Renal cortical epithelial cell (primary cell): Measurements from ENCODE around the gene S100A12. TPM values are rescaled to one million over a fixed set of nuclear protein-coding genes. Genes with fewer than 3 reads are reported as not detected.
"Not testable (repeated sequence)": the region's sequence is repeated elsewhere in the genome, so short reads cannot be mapped to it uniquely, and the experiment has no call there.

ENCODE experiments used
- DNase-seq: peaks from one replicate; pipeline ENCODE4 v3.0.0-alpha.2; 2011; ENCODE audit warnings: low read depth
- total RNA-seq: library from RNA; depleted of rRNA; stranded (reverse); fragments of >200 nt; gene quantifications from 2 replicates; pipeline ENCODE4 v1.2.3, GENCODE V29; 2014

The S100A12 gene
- not detected in 2 replicates for total RNA-seq

- peak; percentile 97 for DNase-seq
Observed at GRCh38 chr1:153375511-153375910, at the start of gene S100A12. Gene S100A12, minus strand, starts transcription at chr1:153375621. Its CDS starts 1,029 bp downstream, at chr1:153374592.

GRCh38 chr1:153422450-153423068 is 47.1 kb upstream of the S100A12 start:
- DNase-seq: peak; percentile 43

GRCh38 chr1:153420306-153420705 is 44.9 kb upstream of the S100A12 start:
- DNase-seq: no peak

GRCh38 chr1:153419436-153419793 is 44.0 kb upstream of the S100A12 start:
- not testable (repeated sequence) for DNase-seq

GRCh38 chr1:153418758-153419435 is 43.5 kb upstream of the S100A12 start:
- DNase-seq: not testable (repeated sequence)

GRCh38 chr1:153417136-153417888 is 41.9 kb upstream of the S100A12 start:
- no peak for DNase-seq

GRCh38 chr1:153415850-153416570 is 40.6 kb upstream of the S100A12 start, which contains the start of gene S100A7A:
Gene S100A7A, plus strand, starts transcription at chr1:153416520. Its CDS starts 1,563 bp downstream, at chr1:153418083.
- DNase-seq: no peak

- not testable (repeated sequence) for DNase-seq
Observed at GRCh38 chr1:153413961-153414360, 38.5 kb upstream of the S100A12 start.

GRCh38 chr1:153407274-153407673 is 31.9 kb upstream of the S100A12 start:
- DNase-seq: not testable (repeated sequence)

- DNase-seq: not testable (repeated sequence)
Observed at GRCh38 chr1:153405825-153406599, 30.6 kb upstream of the S100A12 start.

- DNase-seq: no peak
Observed at GRCh38 chr1:153404768-153405167, 29.3 kb upstream of the S100A12 start.

- no peak for DNase-seq
Observed at GRCh38 chr1:153404086-153404635, 28.7 kb upstream of the S100A12 start.

- DNase-seq: no peak
Observed at GRCh38 chr1:153403421-153404085, 28.1 kb upstream of the S100A12 start.

- no peak for DNase-seq
Observed at GRCh38 chr1:153402226-153402625, 26.8 kb upstream of the S100A12 start.

- no peak for DNase-seq
Observed at GRCh38 chr1:153401461-153401860, 26.0 kb upstream of the S100A12 start.

- no peak for DNase-seq
Observed at GRCh38 chr1:153400244-153400643, 24.8 kb upstream of the S100A12 start.

- DNase-seq: no peak
Observed at GRCh38 chr1:153399401-153400055, 24.1 kb upstream of the S100A12 start.

- no peak for DNase-seq
Observed at GRCh38 chr1:153397924-153398651, 22.7 kb upstream of the S100A12 start.
